Loucy (cell line): ENCODE data around the gene TTC16.

Experiments
- H2AFZ ChIP-seq: fragments of 200-600 bp; sonication (generic); 2 replicates; pipeline ENCODE4 v1.6.0; 2016; ENCODE audit warnings: antibody characterized with exemption, mild to moderate bottlenecking, low read length, moderate library complexity
- H3F3A ChIP-seq: fragments of 200-600 bp; 2 replicates; pipeline ENCODE4 v1.6.0; 2016; ENCODE audit warnings: antibody characterized with exemption, low read depth, mild to moderate bottlenecking
- H3K27me3 ChIP-seq: fragments of 200-600 bp; sonication (generic); 2 replicates; pipeline ENCODE4 v1.6.1; 2014; ENCODE audit warnings: low read length, mild to moderate bottlenecking; ENCODE audit not compliant: insufficient read depth, poor library complexity, severe bottlenecking
- H3K36me3 ChIP-seq: fragments of 200-600 bp; sonication (generic); 2 replicates; pipeline ENCODE4 v1.6.1; 2016; ENCODE audit warnings: low read length; ENCODE audit not compliant: insufficient read depth
- H3K4me1 ChIP-seq: fragments of 200-600 bp; sonication (generic); 2 replicates; pipeline ENCODE4 v1.5.1; 2014; ENCODE audit warnings: low read length, mild to moderate bottlenecking; ENCODE audit not compliant: insufficient read depth, poor library complexity, severe bottlenecking
- H3K4me2 ChIP-seq: fragments of 200-600 bp; sonication (generic); 2 replicates; pipeline ENCODE4 v1.6.0; 2014; ENCODE audit warnings: antibody characterized with exemption, low read length, low read depth, mild to moderate bottlenecking; ENCODE audit not compliant: poor library complexity, severe bottlenecking
- H3K4me3 ChIP-seq: fragments of 200-600 bp; sonication (generic); 2 replicates; pipeline ENCODE4 v1.5.1; 2014; ENCODE audit warnings: low read length, mild to moderate bottlenecking, mixed read lengths; ENCODE audit not compliant: poor library complexity, severe bottlenecking
- H3K79me2 ChIP-seq: fragments of 200-600 bp; sonication (generic); 2 replicates; pipeline ENCODE4 v1.6.1; 2014; ENCODE audit warnings: low read length; ENCODE audit not compliant: insufficient read depth
- H3K9ac ChIP-seq: fragments of 200-600 bp; sonication (generic); 2 replicates; pipeline ENCODE4 v1.6.0; 2014; ENCODE audit warnings: mild to moderate bottlenecking, low read depth, low read length, moderate library complexity; ENCODE audit not compliant: poor library complexity, severe bottlenecking
- H3K9me2 ChIP-seq: fragments of 200-600 bp; sonication (generic); replicated peaks from 2 replicates; pipeline ENCODE4 v1.6.1; 2016; ENCODE audit warnings: low read depth, low read length, mixed read lengths
- H3K9me3 ChIP-seq: fragments of 200-600 bp; sonication (generic); 2 replicates; pipeline ENCODE4 v1.6.1; 2014; ENCODE audit warnings: mild to moderate bottlenecking, antibody characterized with exemption, low read length, low read depth; ENCODE audit not compliant: insufficient read depth
- H4K20me1 ChIP-seq: fragments of 200-600 bp; sonication (generic); 2 replicates; pipeline ENCODE4 v1.6.0; 2014; ENCODE audit warnings: antibody characterized with exemption, low read length, mild to moderate bottlenecking; ENCODE audit not compliant: insufficient read depth, poor library complexity, severe bottlenecking
- EZH2phosphoT487 ChIP-seq: fragments of 200-600 bp; IDR thresholded peaks from 2 replicates; pipeline ENCODE4 v1.6.1; 2018; ENCODE audit warnings: antibody characterized with exemption, mild to moderate bottlenecking, moderate library complexity, borderline replicate concordance
- TF ChIP-seq, protein P1 (sequence below): fragments of 200-600 bp; sonication (generic); conservative IDR thresholded peaks from 2 replicates; pipeline ENCODE4 v1.5.1; 2014; ENCODE audit warnings: mild to moderate bottlenecking, antibody characterized with exemption, low read length

Gene TTC16

DNA sequence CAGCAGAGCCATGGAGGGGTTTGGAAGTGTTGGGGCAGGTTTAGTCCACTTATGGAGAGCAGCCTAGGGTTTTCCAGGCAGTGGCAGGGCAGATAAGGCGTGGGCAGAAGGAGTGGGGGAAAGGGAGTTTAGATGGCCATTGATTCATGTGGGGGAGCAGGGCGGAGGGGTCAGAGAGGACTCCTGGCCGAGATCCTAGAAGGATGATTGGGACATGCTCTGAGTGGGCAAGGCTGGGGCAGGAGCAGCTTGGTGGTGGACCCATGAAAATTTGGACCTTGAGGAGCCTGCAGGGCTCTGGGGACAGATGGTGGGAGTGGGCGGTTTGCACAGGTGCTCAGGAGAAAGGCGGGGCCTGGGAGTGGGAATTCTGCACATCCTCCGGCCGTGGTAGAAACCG is 37.3 kb downstream of the TTC16 start:
- Histone ChIP-seq H3K79me2 (no peaks in the 10 kb centered on the region), H3K9ac (no peak overlapping the region), H3K9me2 (no peaks in the 10 kb centered on the region), H3K36me3 (peaks cover 51% of the 10 kb centered on the region; the same call in 1 of the 2 replicates), H3K4me1 (no peaks in the 10 kb centered on the region), H2AFZ (no peak overlapping the region), H4K20me1 (peaks cover 27% of the 10 kb centered on the region), H3K9me3 (no peaks in the 10 kb centered on the region), H3K4me3 (no peak overlapping the region), H3F3A (no peaks in the 10 kb centered on the region), H3K4me2 (no peak overlapping the region), H3K27me3 (no peaks in the 10 kb centered on the region)
- TF ChIP-seq, protein P1, sequence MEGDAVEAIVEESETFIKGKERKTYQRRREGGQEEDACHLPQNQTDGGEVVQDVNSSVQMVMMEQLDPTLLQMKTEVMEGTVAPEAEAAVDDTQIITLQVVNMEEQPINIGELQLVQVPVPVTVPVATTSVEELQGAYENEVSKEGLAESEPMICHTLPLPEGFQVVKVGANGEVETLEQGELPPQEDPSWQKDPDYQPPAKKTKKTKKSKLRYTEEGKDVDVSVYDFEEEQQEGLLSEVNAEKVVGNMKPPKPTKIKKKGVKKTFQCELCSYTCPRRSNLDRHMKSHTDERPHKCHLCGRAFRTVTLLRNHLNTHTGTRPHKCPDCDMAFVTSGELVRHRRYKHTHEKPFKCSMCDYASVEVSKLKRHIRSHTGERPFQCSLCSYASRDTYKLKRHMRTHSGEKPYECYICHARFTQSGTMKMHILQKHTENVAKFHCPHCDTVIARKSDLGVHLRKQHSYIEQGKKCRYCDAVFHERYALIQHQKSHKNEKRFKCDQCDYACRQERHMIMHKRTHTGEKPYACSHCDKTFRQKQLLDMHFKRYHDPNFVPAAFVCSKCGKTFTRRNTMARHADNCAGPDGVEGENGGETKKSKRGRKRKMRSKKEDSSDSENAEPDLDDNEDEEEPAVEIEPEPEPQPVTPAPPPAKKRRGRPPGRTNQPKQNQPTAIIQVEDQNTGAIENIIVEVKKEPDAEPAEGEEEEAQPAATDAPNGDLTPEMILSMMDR, result no peak
- TF ChIP-seq EZH2phosphoT487, result no peak

DNA sequence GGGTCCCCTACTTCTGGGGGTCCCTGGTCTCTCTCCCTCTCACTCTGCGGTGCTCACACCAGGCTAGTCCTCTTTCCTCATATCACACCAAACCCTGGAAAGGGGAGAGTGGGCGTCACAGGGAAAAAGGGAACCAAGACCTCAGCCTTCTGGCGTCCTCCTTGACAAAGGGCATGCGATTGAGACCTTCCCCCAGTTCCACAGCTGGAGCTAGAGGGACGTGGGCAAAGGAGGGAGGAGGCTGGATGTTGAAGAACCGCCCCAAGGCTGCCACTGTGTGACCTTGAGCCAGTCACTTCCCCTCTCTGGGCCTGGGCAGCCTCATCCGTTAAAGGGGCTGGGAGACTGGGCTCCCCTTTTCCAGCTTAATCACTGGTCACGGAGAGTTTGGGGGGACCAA is 37.7 kb downstream of the TTC16 start:
- TF ChIP-seq EZH2phosphoT487, result no peak
- TF ChIP-seq, protein P1, result no peak
- Histone ChIP-seq H3F3A (no peaks in the 10 kb centered on the region), H3K9ac (no peak overlapping the region), H3K27me3 (no peaks in the 10 kb centered on the region), H4K20me1 (peaks cover 28% of the 10 kb centered on the region), H3K79me2 (no peaks in the 10 kb centered on the region), H2AFZ (no peak overlapping the region), H3K36me3 (peaks cover 49% of the 10 kb centered on the region; the same call in 1 of the 2 replicates), H3K4me2 (no peak overlapping the region), H3K9me2 (no peaks in the 10 kb centered on the region), H3K4me1 (no peaks in the 10 kb centered on the region), H3K4me3 (no peak overlapping the region), H3K9me3 (no peaks in the 10 kb centered on the region)

DNA sequence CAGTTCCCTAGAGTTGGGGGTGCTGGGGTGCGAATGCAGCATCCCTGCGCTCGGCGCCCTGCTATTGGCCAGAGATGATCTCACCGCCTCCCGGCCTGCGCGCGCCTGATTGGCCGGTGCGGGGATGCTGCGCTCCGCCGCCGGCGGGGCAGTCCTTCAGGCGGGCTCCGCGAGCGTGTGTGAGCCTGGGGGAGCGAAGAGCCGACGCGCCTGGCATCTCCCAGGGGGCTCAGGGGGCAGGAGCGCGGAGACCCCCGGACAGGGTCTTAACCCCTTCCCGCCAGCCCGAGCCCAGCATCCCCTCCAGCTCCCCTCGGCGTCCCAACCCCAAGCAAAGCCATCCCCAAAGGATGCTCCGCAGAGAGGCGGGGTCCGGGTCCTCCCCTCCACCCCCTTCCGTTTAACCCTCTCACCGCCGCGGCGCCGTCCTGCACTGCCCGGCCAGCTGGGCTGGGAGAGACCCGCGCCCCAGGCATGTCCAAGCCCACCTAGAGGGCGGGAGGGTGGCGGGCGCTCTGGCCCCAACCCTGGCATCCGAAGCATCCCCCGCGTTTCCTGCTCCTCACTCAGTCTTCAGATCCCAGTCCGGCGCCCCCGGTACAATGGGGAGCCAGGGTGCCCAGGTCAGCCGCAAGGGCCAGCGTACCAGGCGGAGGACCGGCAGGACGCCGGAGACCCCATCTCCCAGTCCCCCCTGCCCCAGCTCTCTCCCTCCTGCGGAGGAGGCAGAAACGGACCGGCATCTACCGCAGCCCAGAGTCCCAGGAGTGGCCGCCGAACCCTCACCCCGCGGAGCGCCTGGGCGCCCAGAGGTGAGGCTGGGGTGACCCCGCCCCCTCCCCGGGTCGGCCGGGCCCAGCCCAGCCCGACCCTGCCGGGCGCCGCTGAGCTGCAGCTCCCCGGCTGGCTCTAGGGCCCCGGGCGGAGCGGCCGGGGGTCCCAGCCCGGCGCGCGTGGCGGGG is 38.5 kb downstream of the TTC16 start:
- Histone ChIP-seq H3F3A (no peaks in the 10 kb centered on the region), H3K27me3 (no peaks in the 10 kb centered on the region), H3K36me3 (peaks cover 46% of the 10 kb centered on the region; the same call in 1 of the 2 replicates), H3K79me2 (no peaks in the 10 kb centered on the region), H4K20me1 (peaks cover 31% of the 10 kb centered on the region), H3K9me3 (no peaks in the 10 kb centered on the region), H3K4me2 (no peak overlapping the region), H3K4me3 (no peak overlapping the region), H3K9ac (no peak overlapping the region), H3K9me2 (no peaks in the 10 kb centered on the region), H3K4me1 (no peaks in the 10 kb centered on the region), H2AFZ (no peak overlapping the region)
- TF ChIP-seq, protein P1, result no peak
- TF ChIP-seq EZH2phosphoT487, result no peak
